Kidney (tissue), 14 donors: Measurements from ENCODE around the gene COA5. TPM values are rescaled to one million over a fixed set of nuclear protein-coding genes. Genes with fewer than 3 reads are reported as not detected.

Experiments used
- DNase-seq, 5 donors: peaks; one replicate each; pipeline ENCODE4 v3.0.0-alpha.2; 2013 to 2020
- FAIRE-seq: peaks from 2 replicates; lab custom pipeline; 2012; peaks lifted over from hg19 to GRCh38; lab: Jason Lieb, UNC
- H3K27ac ChIP-seq, 2 donors: one replicate each; pipeline ENCODE4 v1.7.0; 2013; ENCODE audit warnings: low read depth in 2 of 2, low read length in 2 of 2, inconsistent platforms in 1 of 2
- H3K27me3 ChIP-seq: one replicate; pipeline ENCODE4 v1.7.1; 2013; ENCODE audit warnings: low read length, inconsistent platforms; ENCODE audit not compliant: control insufficient read depth, insufficient read depth
- H3K36me3 ChIP-seq, 3 donors: one replicate each; pipeline versions ENCODE4 v1.7.0 to v1.7.1; 2013; ENCODE audit warnings: low read length in 3 of 3, control low read depth in 1 of 3, inconsistent platforms in 1 of 3; ENCODE audit not compliant: insufficient read depth in 3 of 3, control insufficient read depth in 2 of 3
- H3K4me1 ChIP-seq, 3 donors: one replicate each; pipeline versions ENCODE4 v1.7.0 to v1.7.1; 2013; ENCODE audit warnings: low read length in 3 of 3, inconsistent platforms in 1 of 3, low read depth in 1 of 3; ENCODE audit not compliant: control insufficient read depth in 2 of 3, insufficient read depth in 2 of 3
- H3K4me3 ChIP-seq, 3 donors: one replicate each; pipeline versions ENCODE4 v1.7.0 to v1.8.1; 2013; ENCODE audit warnings: low read length in 3 of 3, control low read depth in 1 of 3, inconsistent platforms in 1 of 3
- H3K9ac ChIP-seq, 3 donors: one replicate each; pipeline versions ENCODE4 v1.7.0 to v1.7.1; 2013; ENCODE audit warnings: low read length in 3 of 3, control low read depth in 1 of 3, inconsistent platforms in 1 of 3
- H3K9me3 ChIP-seq, 3 donors: one replicate each; pipeline versions ENCODE4 v1.7.0 to v1.7.1; 2013; ENCODE audit warnings: low read length in 3 of 3, control low read depth in 1 of 3, inconsistent platforms in 1 of 3; ENCODE audit not compliant: control insufficient read depth in 2 of 3, insufficient read depth in 1 of 3
- intact Hi-C: fragments of 100-400 bp; cut with DNase I; formaldehyde crosslinking; loops from one replicate; pipeline ENCODE4 v1.11.1; 2022
- polyA plus RNA-seq: library from polyadenylated mRNA; stranded (reverse); fragments of 350-450 nt; fragmentation: Illumina TruSeq; extraction: RNeasy Lipid Tissue Mini Kit (QIAGEN cat#74804); gene quantifications from one replicate; pipeline ENCODE4 v1.2.3, GENCODE V29; 2014; ENCODE audit warnings: low read depth, low replicate concordance; ENCODE audit not compliant: insufficient read depth
- total RNA-seq: library from RNA; stranded (reverse); fragmentation: NEBNext Ultra II Directional; extraction: Animal tissue kit (Norgen Biotek cat#: 25700); gene quantifications from one replicate; pipeline ENCODE4 v1.2.1, GENCODE V29; 2021
- TF ChIP-seq, protein P1 (sequence below): IDR thresholded peaks from 3 replicates; pipeline ENCODE4 v1.5.1; 2012; ENCODE audit warnings: mild to moderate bottlenecking, moderate library complexity, borderline replicate concordance; ENCODE audit not compliant: insufficient read depth; ENCODE audit errors: extremely low read depth
- donor health status: control.
- donor health status: control.
- donor health status: control.
- donor health status: control.
- donor health status: control.
- donor health status: DM: yes; HTN: yes; CAD: no.
- donor health status: Normal renal cell carcinoma (clear cell type).

Gene COA5
- total and polyA plus RNA-seq, 2 donors from 2014 or later: 38.0 to 85.8 TPM

GRCh38 chr2:98649135-98649991 lies 41.1 kb upstream of the COA5 start:
- no peak overlapping the region for H3K27ac ChIP-seq
- FAIRE-seq: no peak
- TF ChIP-seq, protein P1, sequence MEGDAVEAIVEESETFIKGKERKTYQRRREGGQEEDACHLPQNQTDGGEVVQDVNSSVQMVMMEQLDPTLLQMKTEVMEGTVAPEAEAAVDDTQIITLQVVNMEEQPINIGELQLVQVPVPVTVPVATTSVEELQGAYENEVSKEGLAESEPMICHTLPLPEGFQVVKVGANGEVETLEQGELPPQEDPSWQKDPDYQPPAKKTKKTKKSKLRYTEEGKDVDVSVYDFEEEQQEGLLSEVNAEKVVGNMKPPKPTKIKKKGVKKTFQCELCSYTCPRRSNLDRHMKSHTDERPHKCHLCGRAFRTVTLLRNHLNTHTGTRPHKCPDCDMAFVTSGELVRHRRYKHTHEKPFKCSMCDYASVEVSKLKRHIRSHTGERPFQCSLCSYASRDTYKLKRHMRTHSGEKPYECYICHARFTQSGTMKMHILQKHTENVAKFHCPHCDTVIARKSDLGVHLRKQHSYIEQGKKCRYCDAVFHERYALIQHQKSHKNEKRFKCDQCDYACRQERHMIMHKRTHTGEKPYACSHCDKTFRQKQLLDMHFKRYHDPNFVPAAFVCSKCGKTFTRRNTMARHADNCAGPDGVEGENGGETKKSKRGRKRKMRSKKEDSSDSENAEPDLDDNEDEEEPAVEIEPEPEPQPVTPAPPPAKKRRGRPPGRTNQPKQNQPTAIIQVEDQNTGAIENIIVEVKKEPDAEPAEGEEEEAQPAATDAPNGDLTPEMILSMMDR: peak; percentile 100

GRCh38 chr2:98648451-98648850 lies 40.1 kb upstream of the COA5 start:
- no peak for FAIRE-seq
- intact Hi-C loops: loop anchor here (5.0 kb wide), 1 partner anchor 189 kb away; no protein-coding TSS in a partner anchor

More at GRCh38 chr2:98649135-98649991, 41.1 kb upstream of the COA5 start:
- intact Hi-C loops: loop anchor here (5.0 kb wide), 1 partner anchor 188 kb away; no protein-coding TSS in a partner anchor
- no peak overlapping the region for H3K9ac ChIP-seq
- H3K9me3 ChIP-seq: no peaks in the 10 kb centered on the region
- no peaks in the 10 kb centered on the region for H3K27me3 ChIP-seq
- no peaks in the 10 kb centered on the region for H3K36me3 ChIP-seq
- H3K4me3 ChIP-seq: no peak overlapping the region
- H3K4me1 ChIP-seq: peaks cover 0 to 5% (median 0%) of the 10 kb centered on the region in 3 donors
- DNase-seq: peak; percentile 75 to 91 (median 89)

GRCh38 chr2:98647636-98648035 lies 39.3 kb upstream of the COA5 start:
- TF ChIP-seq, protein P1: no peak

More at GRCh38 chr2:98648451-98648850, 40.1 kb upstream of the COA5 start:
- no peaks in the 10 kb centered on the region for H3K36me3 ChIP-seq
- H3K9me3 ChIP-seq: no peaks in the 10 kb centered on the region
- H3K27ac ChIP-seq: no peak overlapping the region
- no peaks in the 10 kb centered on the region for H3K27me3 ChIP-seq
- H3K4me1 ChIP-seq: peaks cover 0 to 5% (median 0%) of the 10 kb centered on the region in 3 donors
- no peak for DNase-seq
- no peak overlapping the region for H3K4me3 ChIP-seq
- no peak overlapping the region for H3K9ac ChIP-seq
- TF ChIP-seq, protein P1: no peak

More at GRCh38 chr2:98647636-98648035, 39.3 kb upstream of the COA5 start:
- H3K27ac ChIP-seq: no peak overlapping the region
- no peaks in the 10 kb centered on the region for H3K36me3 ChIP-seq
- peaks cover 0 to 5% (median 0%) of the 10 kb centered on the region in 3 donors for H3K4me1 ChIP-seq
- H3K4me3 ChIP-seq: no peak overlapping the region
- H3K9ac ChIP-seq: no peak overlapping the region
- intact Hi-C loops: loop anchor here (5.0 kb wide), 1 partner anchor 190 kb away; no protein-coding TSS in a partner anchor
- no peaks in the 10 kb centered on the region for H3K9me3 ChIP-seq
- no peak for DNase-seq
- H3K27me3 ChIP-seq: no peaks in the 10 kb centered on the region
- FAIRE-seq: no peak
